ENCODE results near the gene CBX8.

GRCh38 chr17:79836510-79836971 is 39.7 kb upstream of the CBX8 start:
- TF ChIP-seq CTCF (IDR thresholded peaks at IDR 0.05; ENCODE audit: low read depth, low read length) (no peak), EZH2phosphoT487 (IDR thresholded peaks at IDR 0.05; ENCODE audit: low read depth) (no peak)

Data from OCI-LY3 (cell line).